ENCODE measurements around the gene CBX1. TPM values are rescaled to one million over a fixed set of nuclear protein-coding genes. Genes with fewer than 3 reads are reported as not detected.

Gene CBX1
- total and polyA plus RNA-seq, 2 of the 13 experiments (the other 11 are each of a cell fraction or from before 2014, with no cell fraction given): 17.8 to 108 TPM

DNA sequence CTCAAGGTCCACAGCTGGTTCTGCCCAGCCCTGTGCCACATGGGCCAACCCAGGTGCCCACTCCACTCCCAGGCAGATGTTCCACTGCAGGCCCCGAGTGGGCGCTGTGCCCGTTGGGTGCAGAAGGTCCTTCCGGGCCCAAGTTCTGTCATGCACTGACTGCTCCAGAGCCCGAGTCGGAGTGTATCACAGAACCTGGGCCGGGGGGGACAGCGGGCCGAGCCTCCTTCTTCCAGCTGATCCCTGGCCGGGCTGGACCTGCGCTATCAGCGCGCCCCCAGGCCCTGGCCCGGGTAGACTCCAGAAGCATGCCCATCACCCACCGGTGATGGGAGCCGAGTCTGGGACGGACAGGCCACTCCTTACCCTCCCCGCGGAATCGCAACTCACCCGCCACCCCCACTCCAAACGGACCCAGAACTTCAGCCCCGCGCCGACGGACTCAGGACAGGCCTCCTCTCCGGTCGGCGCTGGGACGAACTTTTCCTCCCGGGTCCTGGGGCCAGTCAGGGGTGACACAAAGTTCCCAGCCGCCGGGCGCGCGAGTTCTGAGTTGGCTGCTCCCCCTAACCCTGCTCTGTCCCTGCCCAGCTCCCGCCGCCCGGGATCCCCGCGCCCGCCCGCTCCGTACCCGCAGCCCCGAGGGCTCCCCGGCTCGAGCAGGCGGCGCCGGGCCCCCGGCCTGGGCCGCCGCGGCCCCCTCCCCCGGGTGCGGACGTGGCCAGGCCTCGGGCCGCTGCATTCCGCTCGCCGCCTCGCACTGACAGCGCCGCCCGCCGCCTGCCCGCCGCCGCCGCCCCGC, 64.0 kb downstream of the CBX1 start, which contains the start of gene COPZ2 (continued):
- TF ChIP-seq GFI1 (CRISPR knock-in tag; IDR thresholded peaks at IDR 0.05; ENCODE audit: borderline replicate concordance) (no peak), SP5 (CRISPR knock-in tag; IDR thresholded peaks at IDR 0.05; ENCODE audit: borderline replicate concordance, low read depth) (no peak), NR2C2 (CRISPR knock-in tag; IDR thresholded peaks at IDR 0.05; ENCODE audit: borderline replicate concordance) (0 out of 2 replicates have a peak, but pooled peaks have one; percentile 52), ZNF138 (CRISPR knock-in tag; IDR thresholded peaks at IDR 0.05; ENCODE audit: low read depth) (no peak), SMYD3 (CRISPR knock-in tag; IDR thresholded peaks at IDR 0.05) (no peak), SRF (IDR thresholded peaks at IDR 0.05; ENCODE audit: low read depth, low read length) (no peak), RFX3 (CRISPR knock-in tag; IDR thresholded peaks at IDR 0.05) (no peak), ZFP41 (CRISPR knock-in tag; IDR thresholded peaks at IDR 0.05; ENCODE audit: borderline replicate concordance) (peak; percentile 96; the same call in 1 of the 2 replicates), SNAI1 (CRISPR knock-in tag; IDR thresholded peaks at IDR 0.05; ENCODE audit: borderline replicate concordance) (no peak), ZNF3 (CRISPR knock-in tag; IDR thresholded peaks at IDR 0.05) (no peak), ZNF615 (CRISPR knock-in tag; IDR thresholded peaks at IDR 0.05; ENCODE audit: borderline replicate concordance) (no peak), ZNF256 (CRISPR knock-in tag; conservative IDR thresholded peaks at IDR 0.05) (no peak), ZEB1 (IDR thresholded peaks at IDR 0.05; ENCODE audit: insufficient replicate concordance, low read depth) (no peak), NFYC (CRISPR knock-in tag; IDR thresholded peaks at IDR 0.05) (peak; percentile 16; the same call in 1 of the 2 replicates)
- TF ChIP-seq, protein P1, sequence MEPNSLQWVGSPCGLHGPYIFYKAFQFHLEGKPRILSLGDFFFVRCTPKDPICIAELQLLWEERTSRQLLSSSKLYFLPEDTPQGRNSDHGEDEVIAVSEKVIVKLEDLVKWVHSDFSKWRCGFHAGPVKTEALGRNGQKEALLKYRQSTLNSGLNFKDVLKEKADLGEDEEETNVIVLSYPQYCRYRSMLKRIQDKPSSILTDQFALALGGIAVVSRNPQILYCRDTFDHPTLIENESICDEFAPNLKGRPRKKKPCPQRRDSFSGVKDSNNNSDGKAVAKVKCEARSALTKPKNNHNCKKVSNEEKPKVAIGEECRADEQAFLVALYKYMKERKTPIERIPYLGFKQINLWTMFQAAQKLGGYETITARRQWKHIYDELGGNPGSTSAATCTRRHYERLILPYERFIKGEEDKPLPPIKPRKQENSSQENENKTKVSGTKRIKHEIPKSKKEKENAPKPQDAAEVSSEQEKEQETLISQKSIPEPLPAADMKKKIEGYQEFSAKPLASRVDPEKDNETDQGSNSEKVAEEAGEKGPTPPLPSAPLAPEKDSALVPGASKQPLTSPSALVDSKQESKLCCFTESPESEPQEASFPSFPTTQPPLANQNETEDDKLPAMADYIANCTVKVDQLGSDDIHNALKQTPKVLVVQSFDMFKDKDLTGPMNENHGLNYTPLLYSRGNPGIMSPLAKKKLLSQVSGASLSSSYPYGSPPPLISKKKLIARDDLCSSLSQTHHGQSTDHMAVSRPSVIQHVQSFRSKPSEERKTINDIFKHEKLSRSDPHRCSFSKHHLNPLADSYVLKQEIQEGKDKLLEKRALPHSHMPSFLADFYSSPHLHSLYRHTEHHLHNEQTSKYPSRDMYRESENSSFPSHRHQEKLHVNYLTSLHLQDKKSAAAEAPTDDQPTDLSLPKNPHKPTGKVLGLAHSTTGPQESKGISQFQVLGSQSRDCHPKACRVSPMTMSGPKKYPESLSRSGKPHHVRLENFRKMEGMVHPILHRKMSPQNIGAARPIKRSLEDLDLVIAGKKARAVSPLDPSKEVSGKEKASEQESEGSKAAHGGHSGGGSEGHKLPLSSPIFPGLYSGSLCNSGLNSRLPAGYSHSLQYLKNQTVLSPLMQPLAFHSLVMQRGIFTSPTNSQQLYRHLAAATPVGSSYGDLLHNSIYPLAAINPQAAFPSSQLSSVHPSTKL (CRISPR knock-in tag; IDR thresholded peaks at IDR 0.05): no peak; the same call in 1 of the 2 replicates
- TF ChIP-seq, protein P2, sequence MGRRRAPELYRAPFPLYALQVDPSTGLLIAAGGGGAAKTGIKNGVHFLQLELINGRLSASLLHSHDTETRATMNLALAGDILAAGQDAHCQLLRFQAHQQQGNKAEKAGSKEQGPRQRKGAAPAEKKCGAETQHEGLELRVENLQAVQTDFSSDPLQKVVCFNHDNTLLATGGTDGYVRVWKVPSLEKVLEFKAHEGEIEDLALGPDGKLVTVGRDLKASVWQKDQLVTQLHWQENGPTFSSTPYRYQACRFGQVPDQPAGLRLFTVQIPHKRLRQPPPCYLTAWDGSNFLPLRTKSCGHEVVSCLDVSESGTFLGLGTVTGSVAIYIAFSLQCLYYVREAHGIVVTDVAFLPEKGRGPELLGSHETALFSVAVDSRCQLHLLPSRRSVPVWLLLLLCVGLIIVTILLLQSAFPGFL (CRISPR knock-in tag; IDR thresholded peaks at IDR 0.05): no peak
- TF ChIP-seq, protein P3, sequence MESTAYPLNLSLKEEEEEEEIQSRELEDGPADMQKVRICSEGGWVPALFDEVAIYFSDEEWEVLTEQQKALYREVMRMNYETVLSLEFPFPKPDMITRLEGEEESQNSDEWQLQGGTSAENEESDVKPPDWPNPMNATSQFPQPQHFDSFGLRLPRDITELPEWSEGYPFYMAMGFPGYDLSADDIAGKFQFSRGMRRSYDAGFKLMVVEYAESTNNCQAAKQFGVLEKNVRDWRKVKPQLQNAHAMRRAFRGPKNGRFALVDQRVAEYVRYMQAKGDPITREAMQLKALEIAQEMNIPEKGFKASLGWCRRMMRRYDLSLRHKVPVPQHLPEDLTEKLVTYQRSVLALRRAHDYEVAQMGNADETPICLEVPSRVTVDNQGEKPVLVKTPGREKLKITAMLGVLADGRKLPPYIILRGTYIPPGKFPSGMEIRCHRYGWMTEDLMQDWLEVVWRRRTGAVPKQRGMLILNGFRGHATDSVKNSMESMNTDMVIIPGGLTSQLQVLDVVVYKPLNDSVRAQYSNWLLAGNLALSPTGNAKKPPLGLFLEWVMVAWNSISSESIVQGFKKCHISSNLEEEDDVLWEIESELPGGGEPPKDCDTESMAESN (CRISPR knock-in tag; conservative IDR thresholded peaks at IDR 0.05): no peak; the same call in 1 of the 2 replicates
- TF ChIP-seq, protein P4, sequence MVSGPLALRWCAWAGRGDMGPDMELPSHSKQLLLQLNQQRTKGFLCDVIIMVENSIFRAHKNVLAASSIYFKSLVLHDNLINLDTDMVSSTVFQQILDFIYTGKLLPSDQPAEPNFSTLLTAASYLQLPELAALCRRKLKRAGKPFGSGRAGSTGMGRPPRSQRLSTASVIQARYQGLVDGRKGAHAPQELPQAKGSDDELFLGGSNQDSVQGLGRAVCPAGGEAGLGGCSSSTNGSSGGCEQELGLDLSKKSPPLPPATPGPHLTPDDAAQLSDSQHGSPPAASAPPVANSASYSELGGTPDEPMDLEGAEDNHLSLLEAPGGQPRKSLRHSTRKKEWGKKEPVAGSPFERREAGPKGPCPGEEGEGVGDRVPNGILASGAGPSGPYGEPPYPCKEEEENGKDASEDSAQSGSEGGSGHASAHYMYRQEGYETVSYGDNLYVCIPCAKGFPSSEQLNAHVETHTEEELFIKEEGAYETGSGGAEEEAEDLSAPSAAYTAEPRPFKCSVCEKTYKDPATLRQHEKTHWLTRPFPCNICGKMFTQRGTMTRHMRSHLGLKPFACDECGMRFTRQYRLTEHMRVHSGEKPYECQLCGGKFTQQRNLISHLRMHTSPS (CRISPR knock-in tag; IDR thresholded peaks at IDR 0.05; ENCODE audit: low read depth): peak; percentile 99
